ENCODE results near the gene UPP2. TPM values are rescaled to one million over a fixed set of nuclear protein-coding genes. Genes with fewer than 3 reads are reported as not detected.

Gene UPP2
- 0.52 and 0.70 TPM in 2 replicates for total RNA-seq
- polyA plus RNA-seq: not detected in 2 replicates

- H2AFZ ChIP-seq: no peak within 1 kb of the TSS
- no peaks in the 10 kb centered on the region for H3K79me2 ChIP-seq
- WGBS (ENCODE audit: low lambda C conversion rate, missing lambda C conversion rate): 83% methylated on average over 3 of the region's 3 CpGs
- no peak for TF ChIP-seq CTCF (IDR thresholded peaks at IDR 0.05; ENCODE audit: poor library complexity)
- no peak for TF ChIP-seq EZH2phosphoT487 (IDR thresholded peaks at IDR 0.05; ENCODE audit: low read depth, severe bottlenecking, unreplicated experiment)
- no peaks in the 10 kb centered on the region for H3K27me3 ChIP-seq
- H3K4me3 ChIP-seq: no peak within 1 kb of the TSS
- no peak within 1 kb of the TSS for H3K27ac ChIP-seq
- no peaks in the 10 kb centered on the region for H3K9me3 ChIP-seq (ENCODE audit: low read depth)
- no peaks in the 10 kb centered on the region for H3K36me3 ChIP-seq (replicated peaks; ENCODE audit: insufficient read depth, low read depth)
- no peak for DNase-seq (ENCODE audit: low spot score)
- H3K9me2 ChIP-seq (replicated peaks; ENCODE audit: insufficient read depth): no peaks in the 10 kb centered on the region
- no peak within 1 kb of the TSS for H3K4me2 ChIP-seq
- no peaks in the 10 kb centered on the region for H3K4me1 ChIP-seq (ENCODE audit: insufficient read depth)
- no peaks in the 10 kb centered on the region for H4K20me1 ChIP-seq (ENCODE audit: insufficient read depth, poor library complexity, severe bottlenecking)
Observed at GRCh38 chr2:158101384-158101926, at the start of gene UPP2. Gene UPP2 (plus strand): TSS chr2:158101876. CDS start chr2:158102064, 188 bp downstream.

GRCh38 chr2:158052761-158053160, 48.9 kb upstream of the UPP2 start:
- H3K36me3 ChIP-seq (replicated peaks; ENCODE audit: insufficient read depth, low read depth): no peaks in the 10 kb centered on the region
- no peak overlapping the region for H3K4me3 ChIP-seq
- no peak overlapping the region for H2AFZ ChIP-seq
- DNase-seq (ENCODE audit: low spot score): no peak
- H3K4me1 ChIP-seq (ENCODE audit: insufficient read depth): peaks cover 5% of the 10 kb centered on the region
- TF ChIP-seq EZH2 (IDR thresholded peaks at IDR 0.05; ENCODE audit: borderline replicate concordance) (no peak), EZH2phosphoT487 (IDR thresholded peaks at IDR 0.05; ENCODE audit: low read depth, severe bottlenecking, unreplicated experiment) (no peak), CTCF (IDR thresholded peaks at IDR 0.05; ENCODE audit: poor library complexity) (no peak)
- WGBS (ENCODE audit: low lambda C conversion rate, missing lambda C conversion rate): 86% methylated on average over 2 of the region's 2 CpGs
- no peaks in the 10 kb centered on the region for H3K9me3 ChIP-seq (ENCODE audit: low read depth)
- no peak overlapping the region for H3K27ac ChIP-seq
- H3K4me2 ChIP-seq: no peak overlapping the region
- no peaks in the 10 kb centered on the region for H3K79me2 ChIP-seq
- H4K20me1 ChIP-seq (ENCODE audit: insufficient read depth, poor library complexity, severe bottlenecking): no peaks in the 10 kb centered on the region
- no peaks in the 10 kb centered on the region for H3K27me3 ChIP-seq
- H3K9me2 ChIP-seq (replicated peaks; ENCODE audit: insufficient read depth): no peaks in the 10 kb centered on the region

- TF ChIP-seq EZH2phosphoT487 (IDR thresholded peaks at IDR 0.05; ENCODE audit: low read depth, severe bottlenecking, unreplicated experiment) (no peak), CTCF (IDR thresholded peaks at IDR 0.05; ENCODE audit: poor library complexity) (no peak), EZH2 (IDR thresholded peaks at IDR 0.05; ENCODE audit: borderline replicate concordance) (no peak)
Observed at GRCh38 chr2:158056875-158057274, 44.8 kb upstream of the UPP2 start.

More at GRCh38 chr2:158056875-158057274, 44.8 kb upstream of the UPP2 start:
- H3K27me3 ChIP-seq: no peaks in the 10 kb centered on the region
- H3K4me1 ChIP-seq (ENCODE audit: insufficient read depth): peaks cover 5% of the 10 kb centered on the region
- H4K20me1 ChIP-seq (ENCODE audit: insufficient read depth, poor library complexity, severe bottlenecking): no peaks in the 10 kb centered on the region
- 22% methylated on average over 2 of the region's 2 CpGs for WGBS (ENCODE audit: low lambda C conversion rate, missing lambda C conversion rate)
- no peak for DNase-seq (ENCODE audit: low spot score)
- no peak overlapping the region for H3K4me3 ChIP-seq
- no peaks in the 10 kb centered on the region for H3K9me3 ChIP-seq (ENCODE audit: low read depth)
- H3K36me3 ChIP-seq (replicated peaks; ENCODE audit: insufficient read depth, low read depth): no peaks in the 10 kb centered on the region
- no peak overlapping the region for H2AFZ ChIP-seq
- H3K4me2 ChIP-seq: no peak overlapping the region
- H3K9me2 ChIP-seq (replicated peaks; ENCODE audit: insufficient read depth): no peaks in the 10 kb centered on the region
- no peaks in the 10 kb centered on the region for H3K79me2 ChIP-seq
- H3K27ac ChIP-seq: no peak overlapping the region

Data from hepatocyte (in vitro differentiated cells).